K562 (cell line): ENCODE data around the gene CDH18. TPM values are rescaled to one million over a fixed set of nuclear protein-coding genes. Genes with fewer than 3 reads are reported as not detected.

ENCODE experiments used
- ATAC-seq: fragments of 200-7000 bp; cut with Tn5 transposase; 3 replicates; pipeline ENCODE4 v1.9.1; 2020; ENCODE audit warnings: moderate library complexity
- BruUV-seq: library from RNA; stranded (reverse); fragments of 400-500 nt; replicated peaks from 2 replicates; lab custom pipeline; 2021; lab: Mats Ljungman, UMichigan
- CTCF ChIA-PET: fragments of 300-600 bp; formaldehyde crosslinking; extraction: SDS; loops from one replicate; lab custom pipeline; 2021; ENCODE audit warnings: low intra/inter-chr PET ratio; lab: Yijun Ruan, JAX
- POLR2A ChIA-PET: fragments of 300-600, 350-650 bp; sonication (Branson Sonifier 250); formaldehyde crosslinking; extraction: SDS; loops from one replicate; lab custom pipeline; 2021; ENCODE audit warnings: antibody characterized with exemption, inconsistent platforms; lab: Yijun Ruan, JAX
- DNase-seq, 4 experiments: peaks; one replicate each; pipeline versions ENCODE4 v3.0.0 to v3.0.0-alpha.2; 2011 to 2018; ENCODE audit warnings: low spot score in 3 of 4, mixed read lengths in 3 of 4; ENCODE audit errors: extremely low read depth in 1 of 4
- FAIRE-seq: peaks from 2 replicates; lab custom pipeline; 2011; peaks lifted over from hg19 to GRCh38; lab: Jason Lieb, UNC
- H2AFZ ChIP-seq: 2 replicates; pipeline ENCODE4 v1.6.0; 2011; ENCODE audit warnings: low read depth, low read length, control low read depth, inconsistent platforms
- H3K27ac ChIP-seq: fragments of 200-600 bp; 3 replicates; pipeline ENCODE4 v1.8.0; 2011; ENCODE audit warnings: low read depth, mild to moderate bottlenecking, control low read depth, inconsistent platforms, low read length, moderate library complexity, mixed read lengths; ENCODE audit errors: extremely low read depth
- H3K27me3 ChIP-seq, 2 experiments: fragments of 300-600 bp in 1 of 2; 2 replicates in 1 of 2; 3 replicates in 1 of 2; pipeline versions ENCODE4 v1.6.0 to v1.8.0; 2011; ENCODE audit warnings: inconsistent platforms in 2 of 2, low read length in 2 of 2, mild to moderate bottlenecking in 1 of 2, mixed read lengths in 1 of 2, moderate library complexity in 1 of 2; ENCODE audit not compliant: control insufficient read depth in 2 of 2, insufficient read depth in 2 of 2
- H3K36me3 ChIP-seq: fragments of 300-600 bp; 3 replicates; pipeline ENCODE4 v1.8.0; 2011; ENCODE audit warnings: mild to moderate bottlenecking, low read length, inconsistent platforms; ENCODE audit not compliant: control insufficient read depth, insufficient read depth
- H3K4me1 ChIP-seq, 2 experiments: fragments of 200-600 bp in 1 of 2; replicated peaks in 1 of 2; 2 replicates in 1 of 2; 3 replicates in 1 of 2; pipeline versions ENCODE4 v1.5.1 to v1.8.0; 2011; ENCODE audit warnings: inconsistent platforms in 2 of 2, low read length in 2 of 2, mild to moderate bottlenecking in 1 of 2, mixed read lengths in 1 of 2, moderate library complexity in 1 of 2; ENCODE audit not compliant: control insufficient read depth in 2 of 2, insufficient read depth in 2 of 2
- H3K4me2 ChIP-seq: 2 replicates; pipeline ENCODE4 v1.6.1; 2011; ENCODE audit warnings: low read length, control low read depth, inconsistent platforms, mixed read lengths; ENCODE audit not compliant: insufficient read depth
- H3K4me3 ChIP-seq: fragments of 200-600 bp; sonication (generic), shearing (Covaris generic); 2 replicates; pipeline ENCODE4 v1.5.1; 2016; ENCODE audit warnings: control low read depth, inconsistent platforms
- H3K79me2 ChIP-seq: fragments of 200-600 bp; 3 replicates; pipeline ENCODE4 v1.8.0; 2011; ENCODE audit warnings: low read length, inconsistent platforms; ENCODE audit not compliant: control insufficient read depth, insufficient read depth
- H3K9ac ChIP-seq, 2 experiments: 2 replicates each; pipeline versions ENCODE4 v1.6.0 to v1.6.1; 2011; ENCODE audit warnings: low read depth in 2 of 2, low read length in 2 of 2, control low read depth in 1 of 2, inconsistent platforms in 1 of 2, mild to moderate bottlenecking in 1 of 2, mixed read lengths in 1 of 2; ENCODE audit not compliant: insufficient read depth in 1 of 2
- H3K9me1 ChIP-seq: one replicate; pipeline ENCODE4 v1.6.0; 2011; ENCODE audit warnings: inconsistent platforms, mild to moderate bottlenecking, low read length, moderate library complexity; ENCODE audit not compliant: control insufficient read depth, insufficient read depth
- H3K9me3 ChIP-seq: replicated peaks from 2 replicates; pipeline ENCODE4 v1.5.1; 2011; ENCODE audit warnings: low read depth, low read length, inconsistent platforms; ENCODE audit not compliant: control insufficient read depth, insufficient read depth
- H4K20me1 ChIP-seq: replicated peaks from 2 replicates; pipeline ENCODE4 v1.6.1; 2011; ENCODE audit warnings: low read length, inconsistent platforms, mixed read lengths; ENCODE audit not compliant: control insufficient read depth, insufficient read depth
- ATF1 ChIP-seq, 2 experiments: fragments of 450-650 bp in 1 of 2; IDR thresholded peaks; 2 replicates each; pipeline ENCODE4 v1.6.1; 2016; ENCODE audit warnings: missing compliant biosample characterization in 1 of 2, missing genetic modification characterization in 1 of 2
- BACH1 ChIP-seq: fragments of 200-800 bp; sonication (Bioruptor generic); IDR thresholded peaks from 2 replicates; pipeline ENCODE4 v1.6.1; 2016; ENCODE audit warnings: missing genetic modification characterization, missing compliant biosample characterization
- BRF1 ChIP-seq: IDR thresholded peaks from 3 replicates; pipeline ENCODE4 v1.6.1; 2011; ENCODE audit warnings: borderline replicate concordance, mild to moderate bottlenecking; ENCODE audit not compliant: insufficient read length; ENCODE audit errors: extremely low read depth
- COPS2 ChIP-seq: fragments of 450-650 bp; conservative IDR thresholded peaks from 2 replicates; pipeline ENCODE4 v1.6.1; 2016; ENCODE audit warnings: mild to moderate bottlenecking, moderate library complexity
- E2F4 ChIP-seq: sonication (generic); formaldehyde crosslinking; IDR thresholded peaks from 2 replicates; pipeline ENCODE4 v1.8.0; 2022; ENCODE audit warnings: mild to moderate bottlenecking, low read depth, missing genetic modification reagents
- EP400 ChIP-seq: fragments of 450-650 bp; IDR thresholded peaks from 2 replicates; pipeline ENCODE4 v1.6.1; 2017; ENCODE audit warnings: antibody characterized with exemption, mild to moderate bottlenecking, moderate library complexity
- HDAC6 ChIP-seq: IDR thresholded peaks from 2 replicates; pipeline ENCODE4 v1.6.1; 2012; ENCODE audit warnings: low read depth, mild to moderate bottlenecking, control low read depth, inconsistent platforms, low read length, moderate library complexity
- HMGXB4 ChIP-seq: sonication (generic); formaldehyde crosslinking; IDR thresholded peaks from 2 replicates; pipeline ENCODE4 v1.8.1; 2023; ENCODE audit warnings: mild to moderate bottlenecking, missing genetic modification reagents
- IRF2 ChIP-seq: sonication (generic); formaldehyde crosslinking; IDR thresholded peaks from 2 replicates; pipeline ENCODE4 v1.8.1; 2022; ENCODE audit warnings: mild to moderate bottlenecking, missing genetic modification reagents
- KLF10 ChIP-seq: fragments of 250-450 bp; sonication (Bioruptor Pico); IDR thresholded peaks from 2 replicates; pipeline ENCODE4 v1.6.1; 2021; ENCODE audit warnings: matching md5 sums
- MCM5 ChIP-seq: fragments of 450-650 bp; IDR thresholded peaks from 2 replicates; pipeline ENCODE4 v1.6.1; 2016; ENCODE audit warnings: low read depth
- NFIC ChIP-seq: fragments of 450-650 bp; IDR thresholded peaks from 2 replicates; pipeline ENCODE4 v1.6.1; 2017; ENCODE audit warnings: mild to moderate bottlenecking, inconsistent platforms
- PHF8 ChIP-seq: fragments of 200-600 bp; sonication (generic); IDR thresholded peaks from 2 replicates; pipeline ENCODE4 v1.6.1; 2012; ENCODE audit warnings: mixed run types, mild to moderate bottlenecking, inconsistent platforms, low read length, moderate library complexity, borderline replicate concordance
- PHTF2 ChIP-seq: fragments of 250-450 bp; sonication (Bioruptor Pico); IDR thresholded peaks from 2 replicates; pipeline ENCODE4 v1.5.0; 2021; ENCODE audit warnings: mild to moderate bottlenecking
- SRSF7 ChIP-seq: fragments of 200-400 bp; formaldehyde crosslinking; optimal IDR thresholded peaks from 2 replicates; pipeline ENCODE3; 2017; ENCODE audit warnings: mild to moderate bottlenecking, low read depth, low read length
- ZKSCAN3 ChIP-seq: fragments of 250-450 bp; sonication (Bioruptor Pico); IDR thresholded peaks from 2 replicates; pipeline ENCODE4 v1.4.0; 2020
- ZNF146 ChIP-seq: IDR thresholded peaks from one replicate; pipeline ENCODE4 v1.6.1; 2018; ENCODE audit warnings: missing compliant biosample characterization; ENCODE audit not compliant: unreplicated experiment
- WGBS: fragments of 100-300 bp; shearing (Covaris generic); methylation state at CpG from one replicate; pipeline ENCODE4 v1.1.6; 2016; ENCODE audit warnings: low coverage, mixed read lengths; ENCODE audit not compliant: insufficient coverage; ENCODE audit errors: missing lambda C conversion rate; 5-methylcytosine and 5-hydroxymethylcytosine counted together
- in situ Hi-C: fragments of 300-500 bp; cut with MboI; formaldehyde crosslinking; loops from 4 replicates; pipeline ENCODE4 v1.15.0; 2018; ENCODE audit warnings: inconsistent platforms, mixed read lengths
- intact Hi-C: fragments of 100-400 bp; cut with micrococcal nuclease; formaldehyde crosslinking; loops from 2 replicates; pipeline ENCODE4 v1.14.2; 2022
- polyA plus RNA-seq, 8 experiments: library from polyadenylated mRNA; depleted of rRNA in 4 of 8; stranded (reverse) in 5 of 8; unstranded in 3 of 8; fragments of >200 nt; fragmentation: Nextera tagmentation in 2 of 8; fragmentation: Illumina TruSeq in 1 of 8; extraction: Ambion mirVana in 2 of 8; extraction: Trizol in 1 of 8; gene quantifications; 2 replicates each; pipeline versions ENCODE4 v1.2.1 to v1.2.3, GENCODE V29; 2011 to 2014; ENCODE audit warnings: inconsistent platforms in 1 of 8, missing spikeins in 1 of 8
- total RNA-seq, 7 experiments: library from RNA; depleted of rRNA in 6 of 7; stranded (reverse); fragments of >200 nt in 6 of 7; fragmentation: Illumina TruSeq in 2 of 7; extraction: Trizol in 2 of 7; gene quantifications; 2 replicates each; pipeline versions ENCODE4 v1.2.1 to v1.2.3, GENCODE V29; 2011 to 2021; ENCODE audit warnings: low replicate concordance in 1 of 7

CDH18 gene
- total and polyA plus RNA-seq, 9 of the 15 experiments (the other 6 are each of a cell fraction or from before 2014, with no cell fraction given), result 0.18 to 1.4 (median 0.31) TPM

DNA sequence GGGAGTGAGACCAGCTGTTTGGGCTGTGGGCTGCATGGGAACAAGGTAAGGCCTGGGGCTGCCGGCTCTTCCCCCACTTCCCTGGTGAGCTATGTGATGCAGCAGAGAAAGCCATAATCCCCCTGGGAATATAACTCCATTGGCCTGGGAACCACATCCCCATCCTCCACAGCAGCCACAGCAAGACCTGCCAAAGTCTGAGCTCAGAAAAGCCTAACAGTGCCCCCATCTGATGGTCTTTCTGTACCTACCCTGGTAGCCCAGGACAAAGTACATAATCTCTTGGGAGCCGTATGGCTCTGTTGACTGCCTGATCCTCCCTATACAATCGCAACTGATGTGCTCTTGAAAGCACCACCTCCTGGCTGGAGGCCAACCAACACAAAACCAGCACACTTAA, 432.6 kb downstream of the CDH18 start:
- no peaks in the 10 kb centered on the region for H3K79me2 ChIP-seq
- DNase-seq (no peak), FAIRE-seq (no peak), ATAC-seq (no peak)
- H3K9me1 ChIP-seq, result no peaks in the 10 kb centered on the region
- H3K4me3 ChIP-seq, result no peak overlapping the region
- no TSS peak for BruUV-seq
- intact Hi-C loops (no loop called here), in situ Hi-C loops (no loop called here)
- no peaks in the 10 kb centered on the region for H3K9me3 ChIP-seq
- H2AFZ ChIP-seq, result no peak overlapping the region
- 0% methylated on average over 3 of the region's 3 CpGs for WGBS
- ChIA-PET CTCF (no interaction called here), POLR2A (no interaction called here)
- no peaks in the 10 kb centered on the region for H3K4me1 ChIP-seq
- TF ChIP-seq PHTF2 (no peak), SRSF7 (no peak), NFIC (no peak), ZNF146 (no peak), KLF10 (CRISPR knock-in tag) (no peak), PHF8 (no peak), IRF2 (CRISPR knock-in tag) (no peak), BACH1 (tag) (no peak), EP400 (no peak)
- no peaks in the 10 kb centered on the region for H3K27me3 ChIP-seq
- H4K20me1 ChIP-seq, result no peaks in the 10 kb centered on the region
- H3K4me2 ChIP-seq, result no peak overlapping the region
- H3K27ac ChIP-seq, result no peak overlapping the region
- H3K9ac ChIP-seq, result no peak overlapping the region
- no peaks in the 10 kb centered on the region for H3K36me3 ChIP-seq

DNA sequence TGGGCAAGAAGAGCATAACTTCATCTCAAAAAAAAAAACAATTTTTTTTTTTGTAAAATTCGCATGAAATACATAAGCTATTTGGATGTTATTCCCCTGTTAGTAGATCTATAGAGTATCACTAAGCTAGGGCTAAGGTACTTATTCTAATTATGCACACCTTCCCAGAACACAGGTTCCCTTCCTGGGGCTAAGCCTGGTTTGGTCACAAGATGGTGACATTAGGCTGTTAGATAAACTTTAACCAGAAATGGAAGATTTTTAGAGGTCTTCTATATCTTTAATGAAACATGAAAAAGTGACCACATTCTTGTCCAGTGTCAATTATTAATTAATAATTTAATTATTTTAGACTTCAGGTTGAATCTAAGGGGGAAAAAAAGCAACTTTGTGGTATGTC, 433.5 kb downstream of the CDH18 start:
- no peak overlapping the region for H2AFZ ChIP-seq
- H3K9ac ChIP-seq, result no peak overlapping the region
- H4K20me1 ChIP-seq, result no peaks in the 10 kb centered on the region
- DNase-seq (no peak), ATAC-seq (no peak), FAIRE-seq (no peak)
- H3K9me1 ChIP-seq, result no peaks in the 10 kb centered on the region
- H3K36me3 ChIP-seq, result no peaks in the 10 kb centered on the region
- no TSS peak for BruUV-seq
- 0% methylated on average over 1 of the region's 1 CpG for WGBS
- ChIA-PET POLR2A (no interaction called here), CTCF (no interaction called here)
- no peaks in the 10 kb centered on the region for H3K27me3 ChIP-seq
- H3K9me3 ChIP-seq, result no peaks in the 10 kb centered on the region
- no peak overlapping the region for H3K4me3 ChIP-seq
- no peaks in the 10 kb centered on the region for H3K4me1 ChIP-seq
- H3K27ac ChIP-seq, result no peak overlapping the region
- intact Hi-C loops, result no loop called here
- no peaks in the 10 kb centered on the region for H3K79me2 ChIP-seq
- H3K4me2 ChIP-seq, result no peak overlapping the region
- in situ Hi-C loops, result no loop called here
- TF ChIP-seq HDAC6 (no peak), E2F4 (CRISPR knock-in tag) (no peak), HMGXB4 (no peak), COPS2 (no peak), MCM5 (no peak), BRF1 (no peak), ZKSCAN3 (CRISPR knock-in tag) (no peak), ATF1 (CRISPR knock-in tag; IDR thresholded peaks at IDR 0.05) (no peak), ATF1 (tag; IDR thresholded peaks at IDR 0.05) (no peak)
